IgD-negative memory B cell (primary cell): ENCODE results near the gene ASGR2. TPM values are rescaled to one million over a fixed set of nuclear protein-coding genes. Genes with fewer than 3 reads are reported as not detected.
A peak's percentile ranks its signal among the peaks of the same experiment; 100 is the strongest.
"Not testable (repeated sequence)": the region's sequence is repeated elsewhere in the genome, so short reads cannot be mapped to it uniquely, and the experiment has no call there.

Experiments used
- H3K27ac Mint-ChIP-seq, 3 donors: one replicate each; pipeline ENCODE4 v1.8.0; 2020 to 2022; ENCODE audit warnings: mild to moderate bottlenecking in 3 of 3, mixed read lengths in 3 of 3, moderate library complexity in 1 of 3
- H3K27me3 Mint-ChIP-seq: one replicate; pipeline ENCODE4 v1.8.0; 2021; ENCODE audit warnings: mixed read lengths
- H3K36me3 Mint-ChIP-seq: one replicate; pipeline ENCODE4 v1.8.0; 2020; ENCODE audit warnings: mild to moderate bottlenecking, mixed read lengths
- H3K4me1 Mint-ChIP-seq, 3 donors: one replicate each; pipeline ENCODE4 v1.8.0; 2020 to 2022; ENCODE audit warnings: mixed read lengths in 3 of 3, mild to moderate bottlenecking in 1 of 3
- H3K4me3 Mint-ChIP-seq, 4 donors: one replicate each; pipeline ENCODE4 v1.8.0; 2020 to 2022; ENCODE audit warnings: mild to moderate bottlenecking in 4 of 4, mixed read lengths in 4 of 4, moderate library complexity in 3 of 4
- H3K9me3 Mint-ChIP-seq, 3 donors: one replicate each; pipeline ENCODE4 v1.8.0; 2020 to 2021; ENCODE audit warnings: mixed read lengths in 3 of 3, mild to moderate bottlenecking in 1 of 3
- polyA plus RNA-seq: library from polyadenylated mRNA; unstranded; fragments of 300-500 nt; fragmentation: Illumina TruSeq; gene quantifications from one replicate; pipeline ENCODE4 v1.2.3, GENCODE V29; 2021

Gene ASGR2
- polyA plus RNA-seq, 1 donor from 2014 or later = 0.60 TPM

DNA sequence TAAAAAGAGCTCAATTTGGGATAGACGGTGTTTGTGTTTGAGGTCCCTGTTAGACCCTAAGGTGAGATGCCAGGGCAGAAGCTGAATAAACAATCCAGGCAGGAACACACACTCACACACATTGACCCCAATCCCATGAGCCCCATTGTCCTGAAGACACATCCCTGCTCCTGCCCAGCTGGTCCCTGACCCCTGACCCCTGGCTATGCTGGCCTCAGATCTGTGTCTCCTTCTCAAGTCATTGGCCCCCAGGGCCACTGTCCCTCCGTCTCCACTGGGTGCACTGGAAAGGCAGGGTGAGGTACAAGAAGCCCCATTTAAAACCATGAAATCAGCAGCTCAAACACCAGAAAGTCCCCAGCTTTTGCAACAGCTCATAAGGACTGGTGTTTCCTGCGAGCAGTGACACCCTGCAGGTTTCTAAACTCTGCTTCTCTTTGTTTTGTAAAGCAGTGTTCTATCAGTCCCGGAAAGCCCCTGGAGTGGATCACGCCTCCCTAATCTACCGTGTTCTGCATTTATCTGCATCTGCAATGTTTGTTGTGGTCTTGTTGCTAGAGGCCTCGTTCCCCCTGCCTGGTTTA lies 18.0 kb upstream of the ASGR2 start:
- peaks cover 8% of the 10 kb centered on the region for H3K27me3 Mint-ChIP-seq
- peak overlapping the region; percentile 68 to 96 (median 86) for H3K4me3 Mint-ChIP-seq
- H3K27ac Mint-ChIP-seq = peak overlapping the region; percentile 99
- no peaks in the 10 kb centered on the region for H3K36me3 Mint-ChIP-seq
- peaks cover 27 to 31% (median 28%) of the 10 kb centered on the region in 3 donors for H3K4me1 Mint-ChIP-seq
- H3K9me3 Mint-ChIP-seq = no peaks in the 10 kb centered on the region

DNA sequence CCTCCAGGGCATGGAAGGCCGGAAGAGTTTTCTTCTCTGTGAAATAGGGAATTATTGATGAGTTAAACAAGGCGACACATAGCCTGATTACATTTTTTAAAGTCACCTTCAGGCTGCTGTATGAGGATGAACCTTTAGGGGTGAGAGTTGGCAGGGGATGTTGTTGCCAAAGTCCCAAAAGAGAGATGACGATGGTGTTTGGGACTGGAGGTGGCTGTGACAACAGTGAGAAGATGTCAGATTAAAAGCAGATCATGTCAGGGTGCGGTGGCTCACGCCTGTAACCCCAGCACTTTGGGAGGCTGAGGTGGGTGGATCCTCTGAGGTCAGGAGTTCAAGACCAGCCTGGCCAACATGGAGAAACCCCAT lies 16.8 kb upstream of the ASGR2 start:
- peak overlapping the region in 3 of 4 donors; percentile 22 to 94 (median 88) for H3K4me3 Mint-ChIP-seq
- H3K4me1 Mint-ChIP-seq = peaks cover 26 to 31% (median 28%) of the 10 kb centered on the region in 3 donors
- no peaks in the 10 kb centered on the region for H3K9me3 Mint-ChIP-seq
- H3K36me3 Mint-ChIP-seq = no peaks in the 10 kb centered on the region
- H3K27ac Mint-ChIP-seq = peak overlapping the region; percentile 99
- peaks cover 8% of the 10 kb centered on the region for H3K27me3 Mint-ChIP-seq

DNA sequence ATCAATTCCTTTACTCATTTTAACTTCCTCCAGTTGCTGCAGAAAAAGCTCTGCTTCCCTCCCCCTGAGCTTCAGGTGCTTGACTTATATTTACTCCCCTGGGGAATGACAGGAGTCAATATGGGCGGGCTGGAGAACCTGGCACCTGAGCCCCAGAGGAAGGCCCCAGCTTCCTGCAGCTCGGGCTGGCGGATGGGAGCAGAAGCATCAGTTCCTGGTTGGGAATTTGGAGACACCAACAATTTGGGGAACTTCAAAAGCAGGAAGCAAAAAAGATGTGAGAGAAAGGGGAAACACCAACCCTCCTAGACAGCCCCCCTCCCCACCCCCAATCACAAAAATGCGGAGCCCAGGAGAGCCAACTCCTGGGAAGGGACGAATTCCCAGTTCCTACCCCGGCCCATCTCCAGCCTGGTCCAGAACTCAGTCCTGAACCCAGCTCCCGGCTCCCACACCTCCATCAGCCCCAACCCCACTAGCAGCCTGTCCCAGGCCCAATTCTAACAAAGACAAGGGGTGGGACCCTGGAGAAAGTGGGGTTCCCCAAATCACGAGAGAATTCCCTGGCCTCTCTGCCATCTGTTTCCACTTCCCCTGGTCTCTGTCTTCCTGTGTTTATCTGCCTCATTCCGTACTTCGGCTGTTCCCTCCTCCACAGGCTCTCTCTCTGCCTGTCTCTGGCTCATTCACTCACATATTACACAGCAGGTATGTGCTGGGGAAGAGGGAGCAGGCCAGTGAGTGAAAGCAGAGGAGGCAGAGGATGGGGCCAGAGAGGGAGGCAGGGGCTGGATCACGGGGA lies 16.2 kb upstream of the ASGR2 start:
- peaks cover 8% of the 10 kb centered on the region for H3K27me3 Mint-ChIP-seq
- H3K4me3 Mint-ChIP-seq = peak overlapping the region in 3 of 4 donors; percentile 22 to 94 (median 88)
- no peaks in the 10 kb centered on the region for H3K36me3 Mint-ChIP-seq
- peaks cover 22 to 28% (median 26%) of the 10 kb centered on the region in 3 donors for H3K4me1 Mint-ChIP-seq
- H3K27ac Mint-ChIP-seq = peak overlapping the region; percentile 99
- H3K9me3 Mint-ChIP-seq = no peaks in the 10 kb centered on the region

DNA sequence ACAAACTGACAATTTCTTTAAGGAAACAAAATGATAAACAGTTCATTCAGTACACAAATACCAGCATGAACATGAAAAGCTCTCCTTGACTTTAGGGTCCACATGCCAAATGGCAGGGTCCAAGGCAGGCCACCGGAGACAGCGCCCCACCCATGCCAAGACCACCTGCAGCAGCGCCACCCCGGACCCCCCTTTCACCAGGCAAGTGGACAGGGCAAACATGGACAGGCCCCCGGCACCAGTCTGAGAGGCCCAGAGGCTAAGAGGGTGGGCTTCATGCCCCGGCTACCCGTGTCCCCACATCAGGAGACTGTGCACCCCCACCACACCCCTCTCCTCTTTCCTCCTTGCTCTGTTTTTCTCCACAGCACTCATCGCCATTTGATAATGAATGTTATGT lies 14.7 kb upstream of the ASGR2 start:
- peak overlapping the region in 1 of 4 donors; percentile 55 for H3K4me3 Mint-ChIP-seq
- H3K36me3 Mint-ChIP-seq = no peaks in the 10 kb centered on the region
- peaks cover 22 to 26% (median 25%) of the 10 kb centered on the region in 3 donors for H3K4me1 Mint-ChIP-seq
- H3K9me3 Mint-ChIP-seq = no peaks in the 10 kb centered on the region
- H3K27me3 Mint-ChIP-seq = peaks cover 8% of the 10 kb centered on the region
- no peak overlapping the region for H3K27ac Mint-ChIP-seq

DNA sequence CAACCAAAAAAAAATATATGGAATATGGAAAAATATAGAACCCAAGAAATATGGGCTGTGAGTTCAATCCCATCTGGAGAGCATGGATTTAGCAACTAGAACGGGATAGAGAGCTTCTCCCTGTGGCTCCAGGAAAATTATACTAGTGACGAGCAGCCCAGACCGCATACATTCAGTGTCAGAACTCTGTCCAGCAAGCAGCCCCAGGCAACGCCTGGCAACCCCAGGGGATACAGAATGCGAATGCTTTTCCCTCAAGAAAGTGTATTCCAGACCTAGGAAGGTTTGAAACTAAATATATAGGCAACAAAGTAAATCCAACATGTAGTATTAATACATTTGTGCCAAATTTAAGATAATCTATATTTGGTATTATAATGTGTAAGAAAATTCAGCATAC lies 13.5 kb upstream of the ASGR2 start:
- no peaks in the 10 kb centered on the region for H3K9me3 Mint-ChIP-seq
- peaks cover 20 to 22% (median 21%) of the 10 kb centered on the region in 3 donors for H3K4me1 Mint-ChIP-seq
- no peak overlapping the region for H3K27ac Mint-ChIP-seq
- H3K36me3 Mint-ChIP-seq = no peaks in the 10 kb centered on the region
- H3K27me3 Mint-ChIP-seq = peaks cover 8% of the 10 kb centered on the region
- H3K4me3 Mint-ChIP-seq = no peak overlapping the region

DNA sequence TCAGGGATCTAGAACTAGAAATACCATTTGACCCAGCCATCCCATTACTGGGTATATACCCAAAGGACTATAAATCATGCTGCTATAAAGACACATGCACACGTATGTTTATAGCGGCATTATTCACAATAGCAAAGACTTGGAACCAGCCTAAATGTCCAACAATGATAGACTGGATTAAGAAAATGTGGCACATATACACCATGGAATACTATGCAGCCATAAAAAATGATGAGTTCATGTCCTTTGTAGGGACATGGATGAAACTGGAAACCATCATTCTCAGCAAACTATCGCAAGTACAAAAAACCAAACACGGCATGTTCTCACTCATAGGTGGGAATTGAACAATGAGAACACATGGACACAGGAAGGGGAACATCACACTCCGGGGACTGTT lies 12.9 kb upstream of the ASGR2 start:
- H3K27me3 Mint-ChIP-seq, H3K9me3 Mint-ChIP-seq, H3K4me3 Mint-ChIP-seq, H3K36me3 Mint-ChIP-seq, H3K27ac Mint-ChIP-seq: not testable (repeated sequence)
- peaks cover 17 to 18% (median 18%) of the 10 kb centered on the region in 3 donors for H3K4me1 Mint-ChIP-seq

DNA sequence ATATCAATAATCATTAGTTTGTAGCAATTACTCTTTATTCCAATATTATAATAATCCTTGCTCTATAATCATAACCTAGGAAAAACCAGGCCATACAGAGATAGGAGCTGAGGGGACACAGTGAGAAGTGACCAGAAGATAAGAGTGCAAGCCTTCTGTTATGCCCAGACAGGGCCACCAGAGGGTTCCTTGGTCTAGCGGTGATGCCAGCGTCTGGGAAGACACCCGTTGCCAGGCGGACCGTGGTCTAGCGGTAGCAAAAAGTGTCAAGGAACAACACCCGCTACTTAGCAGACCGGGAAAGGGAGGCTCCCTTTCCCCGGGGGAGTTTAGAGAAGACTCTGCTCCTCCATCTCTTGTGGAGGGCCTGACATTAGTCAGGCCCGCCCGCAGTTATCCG lies 11.8 kb upstream of the ASGR2 start:
- H3K36me3 Mint-ChIP-seq, H3K4me3 Mint-ChIP-seq, H3K27me3 Mint-ChIP-seq, H3K9me3 Mint-ChIP-seq, H3K27ac Mint-ChIP-seq: not testable (repeated sequence)
- peaks cover 11 to 16% (median 15%) of the 10 kb centered on the region in 3 donors for H3K4me1 Mint-ChIP-seq

DNA sequence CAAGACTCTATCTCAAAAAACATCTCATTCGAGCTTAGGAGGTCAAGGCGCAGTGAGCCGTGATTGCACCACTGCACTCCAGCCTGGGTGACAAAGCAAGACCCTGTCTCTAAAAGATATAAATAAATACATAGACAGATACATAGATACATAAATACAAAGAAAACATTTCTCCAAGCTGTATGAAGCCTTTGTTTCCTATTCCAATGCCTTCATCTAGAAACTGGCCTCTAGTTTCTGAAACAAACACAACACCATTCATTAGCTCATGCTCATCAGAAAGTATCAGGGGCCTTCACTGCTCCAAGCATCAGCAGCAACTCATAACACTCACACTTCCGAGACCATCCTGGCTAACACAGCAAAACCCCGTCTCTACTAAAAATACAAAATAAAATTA lies 10.3 kb upstream of the ASGR2 start:
- Mint-ChIP-seq H3K36me3 (no peaks in the 10 kb centered on the region), H3K27me3 (peaks cover 7% of the 10 kb centered on the region), H3K4me3 (peak overlapping the region in 1 of 4 donors; percentile 14), H3K4me1 (peaks cover 4 to 12% (median 9%) of the 10 kb centered on the region in 3 donors), H3K9me3 (no peaks in the 10 kb centered on the region), H3K27ac (no peak overlapping the region)

DNA sequence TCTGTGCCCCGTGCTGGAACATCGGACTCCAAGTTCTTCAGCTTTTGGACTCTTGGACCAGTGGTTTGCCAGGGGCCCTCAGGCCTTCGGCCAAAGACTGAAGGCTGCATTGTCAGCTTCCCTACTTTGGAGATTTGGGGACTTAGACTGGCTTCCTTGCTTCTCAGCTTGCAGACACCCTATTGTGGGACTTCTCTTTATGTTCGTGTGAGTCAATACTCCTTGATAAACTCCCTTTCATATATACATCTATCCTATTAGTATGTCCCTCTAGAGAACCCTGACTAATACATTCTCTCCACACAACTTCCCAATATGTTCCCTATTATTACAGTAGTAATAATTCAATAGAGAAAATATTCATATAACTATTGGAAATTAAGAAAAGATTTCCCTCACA lies 9.2 kb upstream of the ASGR2 start:
- no peaks in the 10 kb centered on the region for H3K36me3 Mint-ChIP-seq
- H3K4me1 Mint-ChIP-seq = peaks cover 9 to 10% (median 9%) of the 10 kb centered on the region in 3 donors
- no peaks in the 10 kb centered on the region for H3K9me3 Mint-ChIP-seq
- peak overlapping the region in 1 of 3 donors; percentile 13 for H3K27ac Mint-ChIP-seq
- H3K4me3 Mint-ChIP-seq = peak overlapping the region in 1 of 4 donors; percentile 12
- peaks cover 7% of the 10 kb centered on the region for H3K27me3 Mint-ChIP-seq

DNA sequence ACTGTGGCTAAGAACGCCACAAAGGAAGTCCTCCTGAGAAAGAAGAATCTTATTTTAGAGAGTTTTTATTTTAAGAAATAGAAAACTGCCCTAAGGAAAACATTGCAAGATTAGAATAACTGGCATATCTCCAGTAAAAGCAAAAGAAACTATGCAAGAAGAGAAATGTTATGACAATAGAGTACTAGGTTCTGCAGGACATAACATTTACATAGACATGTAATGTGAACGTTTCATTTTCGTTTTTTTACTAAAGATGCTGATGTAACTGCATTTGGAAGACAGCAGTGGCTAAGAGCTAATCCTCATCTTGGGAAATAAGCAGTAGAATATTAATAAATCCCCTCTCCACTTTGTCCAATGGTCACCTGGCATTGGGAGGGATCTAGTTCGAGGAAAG lies 7.8 kb upstream of the ASGR2 start:
- Mint-ChIP-seq H3K4me1 (peaks cover 9 to 12% (median 10%) of the 10 kb centered on the region in 3 donors), H3K27me3 (peaks cover 6% of the 10 kb centered on the region), H3K9me3 (no peaks in the 10 kb centered on the region), H3K4me3 (no peak overlapping the region), H3K27ac (no peak overlapping the region), H3K36me3 (no peaks in the 10 kb centered on the region)

DNA sequence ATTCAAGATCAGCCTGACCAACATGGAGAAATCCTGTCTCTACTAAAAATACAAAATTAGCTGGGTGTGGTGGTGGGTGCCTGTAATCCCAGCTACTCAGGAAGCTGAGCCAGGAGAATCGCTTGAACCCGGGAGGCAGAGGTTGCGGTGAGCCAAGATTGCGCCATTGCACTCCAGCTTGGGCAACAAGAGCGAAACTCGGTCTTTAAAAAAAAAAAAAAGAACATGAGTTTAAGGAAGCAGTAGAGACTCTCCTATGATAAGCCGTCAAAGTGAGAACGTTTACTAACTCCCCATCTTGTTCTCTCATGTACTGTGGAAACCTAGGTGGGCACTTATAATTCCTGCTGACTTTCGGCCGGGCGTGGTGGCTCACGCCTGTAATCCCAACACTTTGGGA lies 6.0 kb upstream of the ASGR2 start:
- H3K4me3 Mint-ChIP-seq, H3K36me3 Mint-ChIP-seq, H3K27me3 Mint-ChIP-seq, H3K9me3 Mint-ChIP-seq: not testable (repeated sequence)
- H3K27ac Mint-ChIP-seq = peak overlapping the region in 2 of 3 donors; percentile 1 to 10
- H3K4me1 Mint-ChIP-seq = peaks cover 9 to 12% (median 10%) of the 10 kb centered on the region in 3 donors

DNA sequence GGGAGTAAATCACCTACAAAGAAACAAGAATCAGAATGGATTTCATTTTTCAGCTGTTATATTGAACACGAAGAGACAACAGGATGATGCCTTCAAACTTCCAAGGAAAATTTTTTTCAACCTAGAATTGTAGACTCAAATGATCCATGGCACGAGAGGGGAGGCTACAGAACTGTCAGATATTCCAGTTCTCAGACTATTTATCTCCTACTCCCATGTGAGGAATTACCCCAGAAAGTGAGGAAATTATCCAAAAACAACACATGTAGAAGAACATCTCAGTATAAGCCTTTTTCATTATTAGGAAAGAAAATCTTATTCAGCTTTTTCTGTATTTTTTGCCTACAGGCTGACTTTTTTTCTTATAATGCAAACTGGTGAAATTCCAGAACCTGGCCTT lies 5.5 kb upstream of the ASGR2 start:
- H3K4me1 Mint-ChIP-seq = peaks cover 9 to 12% (median 10%) of the 10 kb centered on the region in 3 donors
- H3K4me3 Mint-ChIP-seq = no peak overlapping the region
- peak overlapping the region in 1 of 3 donors; percentile 3 for H3K27ac Mint-ChIP-seq
- H3K9me3 Mint-ChIP-seq = no peaks in the 10 kb centered on the region
- no peaks in the 10 kb centered on the region for H3K36me3 Mint-ChIP-seq
- H3K27me3 Mint-ChIP-seq = peaks cover 6% of the 10 kb centered on the region

DNA sequence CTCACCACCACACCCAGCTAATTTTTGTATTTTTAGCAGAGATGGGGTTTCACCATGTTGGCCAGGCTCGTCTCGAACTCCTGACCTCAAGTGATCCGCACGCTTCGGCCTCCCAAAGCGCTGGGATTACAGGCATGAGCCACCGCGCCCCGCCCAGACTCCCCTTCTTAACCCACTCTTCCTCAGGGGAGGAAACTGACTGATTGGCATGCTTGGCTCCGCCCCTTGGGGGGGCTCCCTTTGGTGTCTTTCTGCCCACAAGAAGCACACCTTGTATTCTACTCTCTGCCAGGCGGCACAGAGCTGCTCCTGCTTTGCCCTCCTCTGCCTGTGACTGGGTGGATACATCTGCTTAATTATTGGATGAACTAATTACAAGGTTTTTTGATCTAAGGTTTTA lies 4.7 kb upstream of the ASGR2 start:
- peak overlapping the region in 1 of 4 donors; percentile 14 for H3K4me3 Mint-ChIP-seq
- H3K36me3 Mint-ChIP-seq = no peaks in the 10 kb centered on the region
- H3K27ac Mint-ChIP-seq = peak overlapping the region in 1 of 3 donors; percentile 3
- H3K9me3 Mint-ChIP-seq = no peaks in the 10 kb centered on the region
- H3K4me1 Mint-ChIP-seq = peaks cover 9 to 13% (median 10%) of the 10 kb centered on the region in 3 donors
- H3K27me3 Mint-ChIP-seq = peaks cover 6% of the 10 kb centered on the region

DNA sequence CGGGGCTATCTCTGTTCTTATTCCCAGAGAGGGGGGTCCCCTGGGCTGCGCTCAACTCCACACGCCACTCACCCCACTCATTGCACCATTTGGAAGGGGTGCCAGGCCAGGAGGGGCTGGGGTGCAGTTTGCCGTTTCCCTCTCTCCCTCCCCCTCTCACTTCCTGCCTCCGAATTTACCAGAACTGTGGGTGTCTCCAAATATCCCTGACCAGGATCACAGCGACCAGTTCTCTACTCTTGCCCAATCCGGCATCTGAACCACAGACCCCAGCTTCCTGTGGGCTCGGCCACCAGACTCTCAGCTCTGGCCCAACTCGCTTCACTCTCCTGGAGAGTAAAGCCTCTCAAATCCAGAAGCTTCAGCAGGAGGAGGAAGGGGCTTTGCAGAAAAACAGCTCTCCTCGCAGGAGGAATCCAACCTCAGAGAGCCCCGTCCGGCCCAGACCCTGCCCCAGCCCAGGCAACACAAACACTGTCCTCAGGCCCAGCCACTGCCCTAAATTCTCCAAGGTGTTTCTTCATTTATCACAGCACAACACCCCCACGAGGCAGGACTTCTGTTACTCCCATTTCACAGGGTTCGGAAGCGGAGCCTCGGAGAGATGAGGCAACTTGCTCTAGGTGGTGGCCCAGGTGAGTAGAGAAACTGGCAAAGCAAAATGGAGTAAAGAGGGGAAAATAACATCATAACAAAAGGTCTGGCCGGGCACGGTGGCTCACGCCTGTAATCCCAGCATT lies 423 bp upstream of the ASGR2 start:
- H3K36me3 Mint-ChIP-seq = peaks cover 2% of the 10 kb centered on the region
- no peak overlapping the region for H3K27ac Mint-ChIP-seq
- peaks cover 2% of the 10 kb centered on the region for H3K27me3 Mint-ChIP-seq
- peaks cover 0 to 8% (median 6%) of the 10 kb centered on the region in 3 donors for H3K4me1 Mint-ChIP-seq
- peaks cover 0 to 6% (median 0%) of the 10 kb centered on the region in 3 donors for H3K9me3 Mint-ChIP-seq
- no peak overlapping the region for H3K4me3 Mint-ChIP-seq
